H1 (cell line): ENCODE measurements around the gene ISG15. TPM values are rescaled to one million over a fixed set of nuclear protein-coding genes. Genes with fewer than 3 reads are reported as not detected.

Source experiments
- CTCF ChIA-PET: fragments of 300-600 bp; sonication (Branson Sonifier 250); formaldehyde crosslinking; loops from one replicate; lab custom pipeline; 2021; ENCODE audit not compliant: partially characterized antibody; lab: Charles Lee
- POLR2A ChIA-PET: fragments of 300-600 bp; sonication (Branson Sonifier 250); formaldehyde crosslinking; loops from one replicate; lab custom pipeline; 2021; ENCODE audit warnings: inconsistent platforms; ENCODE audit not compliant: partially characterized antibody; lab: Charles Lee
- DNase-seq, 2 experiments: peaks; one replicate each; pipeline versions ENCODE4 v3.0.0 to v3.0.0-alpha.2; 2010 to 2022; ENCODE audit warnings: low spot score in 2 of 2, low read depth in 1 of 2, mixed read lengths in 1 of 2
- FAIRE-seq: peaks from 2 replicates; lab custom pipeline; 2011; peaks lifted over from hg19 to GRCh38; lab: Jason Lieb, UNC
- H2AFZ ChIP-seq: 2 replicates; pipeline ENCODE4 v1.8.1; 2012; ENCODE audit warnings: low read length, inconsistent platforms
- H2AK5ac ChIP-seq: 2 replicates; pipeline ENCODE4 v1.6.1; 2013; ENCODE audit warnings: low read depth, low read length
- H2BK120ac ChIP-seq: replicated peaks from 2 replicates; pipeline ENCODE3; 2013; ENCODE audit warnings: low read depth, low read length, inconsistent platforms
- H2BK12ac ChIP-seq: 2 replicates; pipeline ENCODE4 v1.6.1; 2013; ENCODE audit warnings: low read depth, low read length
- H2BK15ac ChIP-seq: 2 replicates; pipeline ENCODE4 v1.6.1; 2013; ENCODE audit warnings: low read length
- H2BK20ac ChIP-seq: 2 replicates; pipeline ENCODE4 v1.6.1; 2013; ENCODE audit warnings: low read length
- H2BK5ac ChIP-seq: 2 replicates; pipeline ENCODE4 v1.6.1; 2013; ENCODE audit warnings: low read depth, low read length
- H3K14ac ChIP-seq: 2 replicates; pipeline ENCODE4 v1.6.1; 2013; ENCODE audit warnings: inconsistent platforms; ENCODE audit not compliant: insufficient read length
- H3K18ac ChIP-seq: 2 replicates; pipeline ENCODE4 v1.6.1; 2013; ENCODE audit warnings: low read length; ENCODE audit errors: extremely low read depth
- H3K23ac ChIP-seq: 2 replicates; pipeline ENCODE4 v1.6.1; 2013; ENCODE audit warnings: inconsistent platforms; ENCODE audit not compliant: insufficient read length
- H3K23me2 ChIP-seq: 2 replicates; pipeline ENCODE4 v1.6.1; 2013; ENCODE audit warnings: low read depth, low read length
- H3K27ac ChIP-seq: 2 replicates; pipeline ENCODE4 v1.6.1; 2011; ENCODE audit warnings: low read depth, low read length, inconsistent platforms
- H3K27me3 ChIP-seq, 4 experiments: replicated peaks in 1 of 4; 1 replicate in 1 of 4; 2 replicates in 3 of 4; pipeline versions ENCODE4 v1.6.1 to v1.8.1; 2011 to 2013; ENCODE audit warnings: low read length in 3 of 4, mild to moderate bottlenecking in 3 of 4, inconsistent platforms in 2 of 4, mixed read lengths in 2 of 4, moderate library complexity in 1 of 4; ENCODE audit not compliant: control insufficient read depth in 3 of 4, insufficient read depth in 3 of 4; ENCODE audit errors: extremely low read depth in 1 of 4
- H3K36me3 ChIP-seq, 4 experiments: 2 replicates each; pipeline versions ENCODE4 v1.6.1 to v1.8.1; 2011 to 2013; ENCODE audit warnings: mild to moderate bottlenecking in 4 of 4, low read length in 3 of 4, moderate library complexity in 2 of 4, control low read depth in 1 of 4, inconsistent platforms in 1 of 4; ENCODE audit not compliant: insufficient read depth in 4 of 4, control insufficient read depth in 2 of 4
- H3K4ac ChIP-seq: replicated peaks from 2 replicates; pipeline ENCODE3; 2013; ENCODE audit warnings: low read length, low read depth, mixed read lengths, inconsistent platforms; ENCODE audit not compliant: insufficient read length
- H3K4me1 ChIP-seq, 4 experiments: replicated peaks in 1 of 4; 1 replicate in 1 of 4; 2 replicates in 3 of 4; pipeline versions ENCODE4 v1.6.1 to v1.8.1; 2011 to 2013; ENCODE audit warnings: low read length in 3 of 4, inconsistent platforms in 2 of 4, mixed read lengths in 1 of 4; ENCODE audit not compliant: insufficient read depth in 4 of 4, control insufficient read depth in 3 of 4
- H3K4me2 ChIP-seq, 2 experiments: 2 replicates each; pipeline versions ENCODE4 v1.6.1 to v1.8.1; 2011 to 2013; ENCODE audit warnings: low read depth in 2 of 2, low read length in 2 of 2, control low read depth in 1 of 2, inconsistent platforms in 1 of 2, mild to moderate bottlenecking in 1 of 2; ENCODE audit not compliant: insufficient read depth in 1 of 2
- H3K4me3 ChIP-seq, 4 experiments: fragments of 200-600, 300-600 bp in 1 of 4; sonication (generic), shearing (Covaris generic), sonication (Bioruptor Twin) in 1 of 4; 2 replicates each; pipeline versions ENCODE4 v1.5.1 to v1.8.1; 2011 to 2016; ENCODE audit warnings: low read length in 4 of 4, low read depth in 3 of 4, control low read depth in 2 of 4, inconsistent platforms in 2 of 4, mild to moderate bottlenecking in 2 of 4, mixed read lengths in 1 of 4, moderate library complexity in 1 of 4; ENCODE audit not compliant: insufficient read depth in 2 of 4; ENCODE audit errors: extremely low read depth in 1 of 4
- H3K56ac ChIP-seq: replicated peaks from 2 replicates; pipeline ENCODE3; 2013; ENCODE audit warnings: low read depth, mild to moderate bottlenecking, mixed read lengths, low read length, inconsistent platforms; ENCODE audit not compliant: insufficient read length
- H3K79me1 ChIP-seq: 2 replicates; pipeline ENCODE4 v1.6.1; 2013; ENCODE audit warnings: low read depth, low read length, control low read depth
- H3K79me2 ChIP-seq, 2 experiments: 2 replicates each; pipeline versions ENCODE4 v1.6.1 to v1.8.1; 2012 to 2013; ENCODE audit warnings: low read length in 2 of 2, mild to moderate bottlenecking in 2 of 2, inconsistent platforms in 1 of 2; ENCODE audit not compliant: insufficient read depth in 2 of 2, control insufficient read depth in 1 of 2
- H3K9ac ChIP-seq, 4 experiments: replicated peaks in 1 of 4; 1 replicate in 1 of 4; 2 replicates in 3 of 4; pipeline versions ENCODE4 v1.6.1 to v1.8.1; 2011 to 2013; ENCODE audit warnings: low read depth in 3 of 4, low read length in 3 of 4, control low read depth in 2 of 4, mild to moderate bottlenecking in 2 of 4, moderate library complexity in 2 of 4, inconsistent platforms in 1 of 4; ENCODE audit errors: extremely low read depth in 1 of 4
- H3K9me3 ChIP-seq, 2 experiments: 2 replicates each; pipeline versions ENCODE4 v1.6.1 to v1.8.1; 2012 to 2013; ENCODE audit warnings: mild to moderate bottlenecking in 2 of 2, moderate library complexity in 2 of 2, control low read depth in 1 of 2, inconsistent platforms in 1 of 2, low read depth in 1 of 2, low read length in 1 of 2, mixed read lengths in 1 of 2; ENCODE audit not compliant: insufficient read depth in 2 of 2
- H4K20me1 ChIP-seq, 2 experiments: replicated peaks in 1 of 2; 2 replicates each; pipeline versions ENCODE3 to v1.8.1; 2011 to 2013; ENCODE audit warnings: inconsistent platforms in 2 of 2, low read length in 2 of 2, mild to moderate bottlenecking in 1 of 2; ENCODE audit not compliant: insufficient read depth in 2 of 2, control insufficient read depth in 1 of 2
- H4K5ac ChIP-seq: 2 replicates; pipeline ENCODE4 v1.6.1; 2013; ENCODE audit warnings: low read length, low read depth, mixed read lengths, inconsistent platforms; ENCODE audit not compliant: insufficient read length
- H4K8ac ChIP-seq: 2 replicates; pipeline ENCODE4 v1.8.0; 2013; ENCODE audit warnings: mild to moderate bottlenecking, moderate library complexity, low read length, inconsistent platforms; ENCODE audit not compliant: insufficient read depth; ENCODE audit errors: extremely low read depth
- H4K91ac ChIP-seq: replicated peaks from 2 replicates; pipeline ENCODE3; 2013; ENCODE audit warnings: low read length, mixed read lengths, inconsistent platforms; ENCODE audit not compliant: insufficient read length
- RBBP5 ChIP-seq: IDR thresholded peaks from 2 replicates; pipeline ENCODE4 v1.7.1; 2012; ENCODE audit warnings: low read depth, mild to moderate bottlenecking, inconsistent platforms, low read length, moderate library complexity, borderline replicate concordance
- YY1 ChIP-seq: IDR thresholded peaks from 2 replicates; pipeline ENCODE4 v1.6.1; 2011; ENCODE audit warnings: low read depth, mild to moderate bottlenecking, low read length
- WGBS, 2 experiments: shearing (Covaris generic) in 1 of 2; methylation state at CpG; one replicate each; pipeline versions ENCODE4 v1.1.6 to v1.1.7; 2013 to 2015; ENCODE audit warnings: low lambda C conversion rate in 2 of 2, mixed read lengths in 2 of 2, inconsistent platforms in 1 of 2, low coverage in 1 of 2, missing lambda C conversion rate in 1 of 2; ENCODE audit not compliant: insufficient replicate concordance in 2 of 2, insufficient coverage in 1 of 2, insufficient read length in 1 of 2; ENCODE audit errors: extremely low coverage in 1 of 2, missing lambda C conversion rate in 1 of 2; 5-methylcytosine and 5-hydroxymethylcytosine counted together
- polyA plus RNA-seq, 7 experiments: library from polyadenylated mRNA; depleted of rRNA in 3 of 7; stranded (reverse) in 5 of 7; unstranded in 2 of 7; fragments of >200 nt in 5 of 7; fragments of 200-250 nt in 2 of 7; gene quantifications; 1 replicate in 5 of 7; 2 replicates in 1 of 7; 4 replicates in 1 of 7; pipeline versions ENCODE4 v1.2.1 to v1.2.3, GENCODE V29; 2011 to 2013; ENCODE audit warnings: missing spikeins in 2 of 7, mixed read lengths in 2 of 7
- total RNA-seq: library from RNA; stranded (reverse); fragmentation: NEBNext Ultra II Directional; extraction: Animal tissue kit (Norgen Biotek cat#: 25700); gene quantifications from 2 replicates; pipeline ENCODE4 v1.2.1, GENCODE V29; 2021

The ISG15 gene
- total and polyA plus RNA-seq, 2 of the 8 experiments (the other 6 are each of a cell fraction or from before 2014, with no cell fraction given) = 29.3 to 121 TPM

DNA sequence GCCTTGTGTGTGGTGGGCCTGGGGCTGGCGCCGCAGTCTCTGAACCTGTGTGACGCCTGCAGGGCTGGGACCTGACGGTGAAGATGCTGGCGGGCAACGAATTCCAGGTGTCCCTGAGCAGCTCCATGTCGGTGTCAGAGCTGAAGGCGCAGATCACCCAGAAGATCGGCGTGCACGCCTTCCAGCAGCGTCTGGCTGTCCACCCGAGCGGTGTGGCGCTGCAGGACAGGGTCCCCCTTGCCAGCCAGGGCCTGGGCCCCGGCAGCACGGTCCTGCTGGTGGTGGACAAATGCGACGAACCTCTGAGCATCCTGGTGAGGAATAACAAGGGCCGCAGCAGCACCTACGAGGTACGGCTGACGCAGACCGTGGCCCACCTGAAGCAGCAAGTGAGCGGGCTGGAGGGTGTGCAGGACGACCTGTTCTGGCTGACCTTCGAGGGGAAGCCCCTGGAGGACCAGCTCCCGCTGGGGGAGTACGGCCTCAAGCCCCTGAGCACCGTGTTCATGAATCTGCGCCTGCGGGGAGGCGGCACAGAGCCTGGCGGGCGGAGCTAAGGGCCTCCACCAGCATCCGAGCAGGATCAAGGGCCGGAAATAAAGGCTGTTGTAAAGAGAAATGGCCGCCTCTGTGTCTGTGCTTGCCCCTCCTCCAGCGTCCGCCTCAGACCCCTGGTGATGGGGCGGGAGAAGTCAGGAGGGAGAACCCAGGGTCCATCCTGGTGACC is 788 bp downstream of the ISG15 start:
- Histone ChIP-seq H3K4me3 (peak overlapping the region; percentile 37 to 64 (median 59); a peak in 7 of 8 replicates), H2AFZ (no peak overlapping the region), H3K23ac (no peak overlapping the region), H4K91ac (peak overlapping the region; percentile 68), H4K8ac (peak overlapping the region; percentile 97; the same call in 1 of the 2 replicates), H4K20me1 (no peaks in the 10 kb centered on the region), H2AK5ac (peak overlapping the region; percentile 69; the same call in 1 of the 2 replicates), H3K18ac (peak overlapping the region; percentile 90), H3K4me2 (peak overlapping the region; percentile 76 to 98), H2BK20ac (peak overlapping the region; percentile 98; the same call in 1 of the 2 replicates), H2BK12ac (peak overlapping the region; percentile 99), H3K79me1 (no peaks in the 10 kb centered on the region), H2BK15ac (peak overlapping the region; percentile 99), H2BK5ac (peak overlapping the region; percentile 92), H4K5ac (no peak overlapping the region), H3K9ac (peak overlapping the region in 2 of 4 experiments; percentile 60 to 62; a peak in 2 of 7 replicates)
- 76% methylated on average over 37 of the region's 41 CpGs; no CpG with 5 or more reads in 1 of the 2 experiments for WGBS, 2 experiments
- peak; percentile 45; the same call in 1 of the 2 replicates for TF ChIP-seq YY1
- no peak for TF ChIP-seq RBBP5
- TF ChIP-seq, all 59 proteins: peak for 1
- ChIA-PET POLR2A (interaction anchor here (0.8 to 14.9 kb wide), 13 partner anchors 8 to 150 kb away, joined by 3 to 245 read pairs (median 5); partner anchors contain the start of gene HES4), CTCF (interaction anchor here (0.5 to 7.8 kb wide), 18 partner anchors 9 to 1137 kb away, joined by 3 to 74 read pairs (median 6); partner anchors contain the start of genes HES4 and PERM1)
- Histone ChIP-seq H3K27me3 (peaks cover 0 to 3% (median 0%) of the 10 kb centered on the region in 4 experiments; a peak in 2 of 7 replicates), H3K9me3 (no peaks in the 10 kb centered on the region), H3K14ac (no peak overlapping the region), H3K23me2 (peaks cover 6% of the 10 kb centered on the region), H3K56ac (peak overlapping the region; percentile 5), H3K36me3 (no peaks in the 10 kb centered on the region), H3K4ac (peak overlapping the region; percentile 60), H3K27ac (peak overlapping the region; percentile 61; the same call in 1 of the 2 replicates), H3K79me2 (no peaks in the 10 kb centered on the region), H3K4me1 (peaks cover 0 to 21% (median 15%) of the 10 kb centered on the region in 4 experiments; a peak in 6 of 7 replicates), H2BK120ac (no peak overlapping the region)
- no peak for FAIRE-seq
- DNase-seq = peak in 1 of 2 experiments; percentile 63
